IMR-90 (cell line): ENCODE measurements around the gene KRT16. TPM values are rescaled to one million over a fixed set of nuclear protein-coding genes. Genes with fewer than 3 reads are reported as not detected.

Experiments
- ATAC-seq: fragments of 200-7000 bp; cut with Tn5 transposase; 2 replicates; pipeline ENCODE4 v1.9.1; 2020; ENCODE audit warnings: low read depth, mild to moderate bottlenecking, moderate library complexity
- BruUV-seq: library from RNA; stranded (reverse); fragments of 400-500 nt; replicated peaks from 2 replicates; lab custom pipeline; 2021; lab: Mats Ljungman, UMichigan
- CTCF ChIA-PET: fragments of 300-600 bp; formaldehyde crosslinking; extraction: SDS; loops from one replicate; lab custom pipeline; 2021; ENCODE audit warnings: antibody characterized with exemption; lab: Yijun Ruan, JAX
- POLR2A ChIA-PET: fragments of 300-600 bp; sonication (Branson Sonifier 250); formaldehyde crosslinking; loops from one replicate; lab custom pipeline; 2022; ENCODE audit warnings: antibody characterized with exemption; ENCODE audit not compliant: unreplicated experiment; lab: Charles Lee
- DNase-seq: peaks from one replicate; pipeline ENCODE4 v3.0.0; 2013
- H2AFZ ChIP-seq: replicated peaks from 2 replicates; pipeline ENCODE3; 2013; ENCODE audit warnings: low read length, mild to moderate bottlenecking; ENCODE audit not compliant: poor library complexity
- H2AK5ac ChIP-seq: 2 replicates; pipeline ENCODE4 v1.6.1; 2013; ENCODE audit warnings: low read depth, low read length, inconsistent platforms
- H2AK9ac ChIP-seq: replicated peaks from 2 replicates; pipeline ENCODE3; 2013; ENCODE audit warnings: mild to moderate bottlenecking, low read depth, low read length, moderate library complexity; ENCODE audit not compliant: poor library complexity
- H2BK120ac ChIP-seq: 2 replicates; pipeline ENCODE4 v1.6.1; 2013; ENCODE audit warnings: low read depth, low read length, inconsistent platforms
- H2BK15ac ChIP-seq: 3 replicates; pipeline ENCODE4 v1.6.1; 2013; ENCODE audit warnings: low read depth, low read length, inconsistent platforms
- H2BK20ac ChIP-seq: 2 replicates; pipeline ENCODE4 v1.6.1; 2013; ENCODE audit warnings: low read depth, mild to moderate bottlenecking, inconsistent platforms, low read length, moderate library complexity
- H2BK5ac ChIP-seq: 2 replicates; pipeline ENCODE4 v1.6.1; 2013; ENCODE audit warnings: mild to moderate bottlenecking, low read depth, low read length, inconsistent platforms; ENCODE audit not compliant: poor library complexity, severe bottlenecking
- H3K14ac ChIP-seq: replicated peaks from 2 replicates; pipeline ENCODE4 v1.6.1; 2013; ENCODE audit warnings: low read depth, low read length, inconsistent platforms
- H3K18ac ChIP-seq: 2 replicates; pipeline ENCODE4 v1.6.1; 2013; ENCODE audit warnings: low read depth, low read length, control low read depth
- H3K23ac ChIP-seq: 2 replicates; pipeline ENCODE4 v1.6.1; 2013; ENCODE audit warnings: low read depth, low read length, inconsistent platforms
- H3K27ac ChIP-seq: 2 replicates; pipeline ENCODE4 v1.5.1; 2013; ENCODE audit warnings: mild to moderate bottlenecking, control low read depth, low read length; ENCODE audit not compliant: insufficient read depth
- H3K27me3 ChIP-seq: 2 replicates; pipeline ENCODE4 v1.6.1; 2013; ENCODE audit warnings: low read length; ENCODE audit not compliant: control insufficient read depth, insufficient read depth
- H3K36me3 ChIP-seq: 2 replicates; pipeline ENCODE4 v1.6.1; 2013; ENCODE audit warnings: low read length, mixed read lengths; ENCODE audit not compliant: control insufficient read depth, insufficient read depth
- H3K4ac ChIP-seq: 2 replicates; pipeline ENCODE4 v1.6.1; 2013; ENCODE audit warnings: low read depth, low read length, inconsistent platforms
- H3K4me1 ChIP-seq: 2 replicates; pipeline ENCODE4 v1.6.1; 2013; ENCODE audit warnings: low read length, mixed read lengths; ENCODE audit not compliant: control insufficient read depth, insufficient read depth
- H3K4me2 ChIP-seq: 2 replicates; pipeline ENCODE4 v1.6.1; 2013; ENCODE audit warnings: low read depth, mild to moderate bottlenecking, control low read depth, low read length, moderate library complexity
- H3K4me3 ChIP-seq: 2 replicates; pipeline ENCODE4 v1.5.1; 2013; ENCODE audit warnings: low read depth, mild to moderate bottlenecking, control low read depth, low read length, moderate library complexity; ENCODE audit not compliant: insufficient read depth
- H3K56ac ChIP-seq: 2 replicates; pipeline ENCODE4 v1.6.1; 2013; ENCODE audit warnings: low read length, inconsistent platforms; ENCODE audit not compliant: insufficient read depth; ENCODE audit errors: extremely low read depth
- H3K79me1 ChIP-seq, 2 experiments: 2 replicates each; pipeline ENCODE4 v1.6.1; 2013; ENCODE audit warnings: low read length in 2 of 2, inconsistent platforms in 1 of 2, low read depth in 1 of 2
- H3K9ac ChIP-seq: 2 replicates; pipeline ENCODE4 v1.6.1; 2013; ENCODE audit warnings: low read depth, low read length, control low read depth
- H3K9me1 ChIP-seq: 2 replicates; pipeline ENCODE4 v1.6.1; 2013; ENCODE audit warnings: low read length, inconsistent platforms; ENCODE audit not compliant: insufficient read depth
- H3K9me3 ChIP-seq: 2 replicates; pipeline ENCODE4 v1.6.1; 2013; ENCODE audit warnings: low read length; ENCODE audit not compliant: control insufficient read depth, insufficient read depth
- H4K20me1 ChIP-seq: 2 replicates; pipeline ENCODE4 v1.6.1; 2013; ENCODE audit warnings: low read length, inconsistent platforms; ENCODE audit not compliant: insufficient read depth
- H4K5ac ChIP-seq: 2 replicates; pipeline ENCODE4 v1.6.1; 2013; ENCODE audit warnings: mild to moderate bottlenecking, low read depth, low read length, control low read depth
- H4K8ac ChIP-seq, 2 experiments: 2 replicates each; pipeline ENCODE4 v1.6.1; 2013; ENCODE audit warnings: low read depth in 2 of 2, low read length in 2 of 2, control low read depth in 1 of 2, inconsistent platforms in 1 of 2
- H4K91ac ChIP-seq: 2 replicates; pipeline ENCODE4 v1.6.1; 2013; ENCODE audit warnings: low read depth, low read length, inconsistent platforms; ENCODE audit not compliant: insufficient read depth
- BHLHE40 ChIP-seq: fragments of 150-350 bp; IDR thresholded peaks from 2 replicates; pipeline ENCODE4 v1.6.1; 2016; ENCODE audit warnings: mild to moderate bottlenecking, low read depth, low read length
- CEBPB ChIP-seq: IDR thresholded peaks from 2 replicates; pipeline ENCODE4 v1.6.1; 2012; ENCODE audit warnings: low read depth, low read length, improper control_type of control experiment
- CHD1 ChIP-seq: IDR thresholded peaks from 2 replicates; pipeline ENCODE4 v1.6.1; 2012; ENCODE audit warnings: low read depth, low read length, improper control_type of control experiment
- CTCF ChIP-seq: conservative IDR thresholded peaks from 2 replicates; pipeline ENCODE4 v1.5.1; 2012; ENCODE audit warnings: mild to moderate bottlenecking, low read depth, low read length, improper control_type of control experiment
- ELK1 ChIP-seq: fragments of 150-350 bp; IDR thresholded peaks from 2 replicates; pipeline ENCODE4 v1.6.1; 2016; ENCODE audit warnings: low read depth, mild to moderate bottlenecking, low read length, moderate library complexity, borderline replicate concordance
- FOS ChIP-seq: fragments of 150-350 bp; IDR thresholded peaks from 2 replicates; pipeline ENCODE4 v1.6.1; 2016; ENCODE audit warnings: low read depth, low read length
- MAFK ChIP-seq: IDR thresholded peaks from 2 replicates; pipeline ENCODE4 v1.6.1; 2012; ENCODE audit warnings: low read depth, low read length, improper control_type of control experiment
- MAZ ChIP-seq: IDR thresholded peaks from 2 replicates; pipeline ENCODE4 v1.6.1; 2012; ENCODE audit warnings: low read depth, mild to moderate bottlenecking, low read length, improper control_type of control experiment, moderate library complexity, borderline replicate concordance
- MXI1 ChIP-seq: IDR thresholded peaks from 2 replicates; pipeline ENCODE4 v1.6.1; 2012; ENCODE audit warnings: low read depth, mild to moderate bottlenecking, low read length, moderate library complexity, borderline replicate concordance
- POLR2A ChIP-seq: IDR thresholded peaks from 2 replicates; pipeline ENCODE4 v1.6.1; 2012; ENCODE audit warnings: mild to moderate bottlenecking, low read depth, low read length
- RAD21 ChIP-seq: IDR thresholded peaks from 2 replicates; pipeline ENCODE4 v1.6.1; 2012; ENCODE audit warnings: low read length, improper control_type of control experiment
- RCOR1 ChIP-seq: IDR thresholded peaks from 2 replicates; pipeline ENCODE4 v1.6.1; 2012; ENCODE audit warnings: mild to moderate bottlenecking, low read length, improper control_type of control experiment; ENCODE audit not compliant: insufficient replicate concordance
- RFX5 ChIP-seq: IDR thresholded peaks from 2 replicates; pipeline ENCODE4 v1.8.0; 2012; ENCODE audit warnings: low read depth, mild to moderate bottlenecking, low read length, moderate library complexity
- SMC3 ChIP-seq: fragments of 150-350 bp; IDR thresholded peaks from 2 replicates; pipeline ENCODE4 v1.6.1; 2016; ENCODE audit warnings: low read depth, mild to moderate bottlenecking, antibody characterized with exemption, low read length, moderate library complexity
- USF2 ChIP-seq: fragments of 150-350 bp; IDR thresholded peaks from 2 replicates; pipeline ENCODE4 v1.6.1; 2017; ENCODE audit warnings: mild to moderate bottlenecking, antibody characterized with exemption, low read length, low read depth
- WGBS, 2 experiments: methylation state at CpG; one replicate each; pipeline versions ENCODE4 v1.1.5 to v1.1.7; 2013; ENCODE audit warnings: missing lambda C conversion rate in 2 of 2; ENCODE audit not compliant: insufficient read length in 1 of 2; ENCODE audit errors: extremely low coverage in 2 of 2; 5-methylcytosine and 5-hydroxymethylcytosine counted together
- dilution Hi-C: fragments of 300-500 bp; cut with HindIII; formaldehyde crosslinking; loops from one replicate; pipeline ENCODE4 v1.14.3; 2018; ENCODE audit warnings: low sequenced_read_pairs; ENCODE audit not compliant: unreplicated experiment
- in situ Hi-C: fragments of 300-500 bp; cut with MboI; formaldehyde crosslinking; loops from 3 replicates; pipeline ENCODE4 v1.14.3; 2019; ENCODE audit warnings: low sequenced_read_pairs, inconsistent platforms, mixed read lengths
- intact Hi-C: fragments of 100-400 bp; cut with micrococcal nuclease; formaldehyde crosslinking; loops from 2 replicates; pipeline ENCODE4 v1.10.0; 2022
- polyA plus RNA-seq, 3 experiments: library from polyadenylated mRNA; depleted of rRNA; stranded (reverse); fragments of >200 nt; gene quantifications; 2 replicates each; pipeline ENCODE4 v1.2.3, GENCODE V29; 2012; ENCODE audit warnings: low replicate concordance in 1 of 3
- total RNA-seq: library from RNA; depleted of rRNA; stranded (reverse); fragments of >200 nt; gene quantifications from 2 replicates; pipeline ENCODE4 v1.2.3, GENCODE V29; 2012

Gene KRT16
- total and polyA plus RNA-seq, 2 of the 4 experiments (the other 2 are of a cell fraction): not detected

DNA sequence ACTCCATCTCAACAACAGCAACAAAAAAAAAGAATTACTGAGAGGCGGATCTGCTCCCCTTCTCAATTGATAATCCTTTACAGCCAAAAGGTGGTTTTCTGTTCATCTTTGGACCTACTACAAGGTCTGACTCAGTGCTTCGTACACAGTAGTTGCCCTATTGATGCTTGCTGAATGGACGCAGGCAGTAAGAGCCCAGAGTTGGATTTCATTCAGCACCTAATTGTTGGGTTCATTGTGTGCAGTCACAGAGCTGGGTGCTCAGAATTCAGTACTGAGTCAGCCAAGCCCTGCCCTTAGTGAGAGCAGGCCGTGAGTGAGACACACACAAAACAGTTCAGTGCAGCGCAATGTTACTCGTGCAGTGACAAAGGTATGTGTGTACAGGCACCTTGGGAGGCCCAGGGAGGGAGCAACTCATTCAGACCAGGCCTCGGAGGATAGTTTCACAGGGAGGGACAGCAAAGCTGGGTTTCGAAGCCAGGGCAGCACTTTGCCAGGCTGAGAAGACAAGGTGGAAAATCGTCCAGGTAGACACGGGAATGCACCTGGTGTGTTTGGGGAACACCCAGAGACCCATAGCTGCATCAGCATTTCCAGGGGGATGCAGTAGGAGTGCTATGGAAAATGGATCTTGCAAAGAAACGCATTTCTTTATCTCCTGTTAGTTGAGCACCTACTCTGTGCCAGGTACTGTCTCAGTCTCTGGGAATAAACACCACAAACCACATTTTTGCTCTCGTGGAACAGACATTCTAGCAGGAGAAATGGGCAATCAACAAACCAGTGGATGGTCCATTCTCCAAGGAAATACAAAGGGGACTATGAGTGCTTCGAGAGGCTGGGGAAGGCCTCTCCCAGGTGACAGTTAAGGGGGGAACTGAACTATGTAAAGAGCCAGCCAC, 29.9 kb upstream of the KRT16 start:
- Histone ChIP-seq H4K20me1 (no peaks in the 10 kb centered on the region), H4K91ac (no peak overlapping the region), H3K4me3 (no peak overlapping the region), H3K36me3 (no peaks in the 10 kb centered on the region), H2BK120ac (no peak overlapping the region), H3K9me1 (0 out of 2 replicates have a peak, but pooled peaks cover 4% of the 10 kb centered on the region), H3K14ac (no peak overlapping the region), H3K23ac (no peak overlapping the region), H3K4me2 (no peak overlapping the region), H3K56ac (no peak overlapping the region), H4K8ac (no peak overlapping the region), H2BK5ac (no peak overlapping the region), H3K27me3 (peaks cover 14% of the 10 kb centered on the region), H2AFZ (no peak overlapping the region), H3K9me3 (no peaks in the 10 kb centered on the region), H3K9ac (no peak overlapping the region), H2BK15ac (no peak overlapping the region), H2AK5ac (no peak overlapping the region), H2BK20ac (no peak overlapping the region), H3K4me1 (peaks cover 6% of the 10 kb centered on the region), H4K5ac (no peak overlapping the region), H3K79me1 (no peaks in the 10 kb centered on the region), H3K27ac (no peak overlapping the region), H3K18ac (no peak overlapping the region), H2AK9ac (no peak overlapping the region), H3K4ac (no peak overlapping the region)
- dilution Hi-C loops (no loop called here), intact Hi-C loops (no loop called here), in situ Hi-C loops (no loop called here)
- ChIA-PET POLR2A (no interaction called here), CTCF (no interaction called here)
- DNase-seq (no peak), ATAC-seq (no peak)
- no CpG with 5 or more reads among the region's 13 CpGs for WGBS, 2 experiments
- BruUV-seq: no TSS peak
- TF ChIP-seq CEBPB (no peak), FOS (no peak), USF2 (no peak), RFX5 (no peak), MXI1 (no peak), RAD21 (no peak), MAZ (no peak), POLR2A (no peak), ELK1 (no peak), CHD1 (no peak), MAFK (no peak), SMC3 (no peak), BHLHE40 (no peak), CTCF (no peak), RCOR1 (no peak)
